AG10803 (cell line): ENCODE data around the gene CYFIP1.
A peak's percentile ranks its signal among the peaks of the same experiment; 100 is the strongest.

Experiments
- DNase-seq: peaks from one replicate; pipeline ENCODE4 v3.0.0; 2010; ENCODE audit warnings: low read depth
- H3K4me3 ChIP-seq: 2 replicates; pipeline ENCODE4 v1.5.1; 2011; ENCODE audit warnings: mild to moderate bottlenecking, low read length, control low read depth
- CTCF ChIP-seq: conservative IDR thresholded peaks from 2 replicates; pipeline ENCODE4 v1.5.1; 2011; ENCODE audit warnings: mild to moderate bottlenecking, low read length, control low read depth, inconsistent platforms

Gene CYFIP1

GRCh38 chr15:22927761-22928160, 52.4 kb downstream of the CYFIP1 start:
- no peak for DNase-seq
- H3K4me3 ChIP-seq: no peak overlapping the region
- no peak for TF ChIP-seq CTCF

- no peak for DNase-seq
- no peak for TF ChIP-seq CTCF
These were observed 54.3 kb downstream of the CYFIP1 start for GRCh38 chr15:22925875-22926274.

DNA sequence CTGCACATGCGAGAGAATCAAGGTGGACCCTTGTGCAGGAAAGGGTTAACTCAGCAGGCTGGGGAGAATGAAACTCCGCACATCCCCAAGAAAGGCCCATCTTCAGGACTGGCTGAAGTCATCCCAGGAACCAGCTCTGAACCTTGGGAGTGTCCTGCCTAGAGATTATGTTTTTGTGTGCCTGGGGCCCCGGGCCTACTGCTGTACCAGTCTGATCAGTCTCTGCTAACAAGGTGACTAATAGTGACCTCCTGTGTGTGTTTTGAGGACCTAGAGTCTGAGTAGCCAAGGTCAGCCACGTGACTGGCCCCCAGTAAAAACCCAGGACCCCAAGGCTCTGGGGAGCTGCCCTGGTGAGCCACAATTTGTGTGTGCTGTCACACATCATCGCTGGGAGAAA, 58.2 kb downstream of the CYFIP1 start:
- H3K4me3 ChIP-seq: no peak overlapping the region
- TF ChIP-seq CTCF: no peak
- DNase-seq: no peak

More at GRCh38 chr15:22925875-22926274, 54.3 kb downstream of the CYFIP1 start:
- H3K4me3 ChIP-seq: no peak overlapping the region

GRCh38 chr15:22919171-22919570, 61.0 kb downstream of the CYFIP1 start:
- TF ChIP-seq CTCF: no peak
- no peak for DNase-seq

GRCh38 chr15:22918596-22919140, 61.5 kb downstream of the CYFIP1 start:
- DNase-seq: no peak
- TF ChIP-seq CTCF: no peak
- H3K4me3 ChIP-seq: no peak overlapping the region

More at GRCh38 chr15:22919171-22919570, 61.0 kb downstream of the CYFIP1 start:
- H3K4me3 ChIP-seq: no peak overlapping the region

GRCh38 chr15:22918056-22918455, 62.1 kb downstream of the CYFIP1 start:
- peak; percentile 12 for DNase-seq
- TF ChIP-seq CTCF: no peak
- no peak overlapping the region for H3K4me3 ChIP-seq

DNA sequence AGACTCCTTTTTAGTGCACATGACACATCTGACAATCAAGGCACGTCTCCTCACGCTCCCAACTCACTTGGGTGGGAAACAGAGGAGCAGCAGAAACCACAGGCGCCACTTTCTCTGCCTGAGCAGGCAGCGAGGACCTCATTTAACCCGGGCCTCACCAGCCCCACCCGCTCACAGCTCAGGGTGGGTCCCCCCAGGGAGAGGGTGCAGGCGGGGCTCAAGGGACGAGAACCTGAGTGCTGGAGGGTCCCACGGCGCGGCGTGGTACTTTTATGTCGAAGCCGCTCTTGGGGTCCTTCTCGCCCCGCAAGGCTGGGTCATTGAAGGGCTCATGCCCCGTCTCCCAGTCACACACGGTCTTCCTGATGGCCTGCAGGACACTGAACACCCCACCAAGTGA, 62.6 kb downstream of the CYFIP1 start:
- no peak for DNase-seq
- TF ChIP-seq CTCF: no peak
- H3K4me3 ChIP-seq: no peak overlapping the region
